Mesendoderm (in vitro differentiated cells): ENCODE measurements around the gene SHISA7.
A peak's percentile ranks its signal among the peaks of the same experiment; 100 is the strongest.

ENCODE experiments used
- DNase-seq: peaks from one replicate; pipeline ENCODE4 v3.0.0; 2013
- H2AK5ac ChIP-seq: 2 replicates; pipeline ENCODE4 v1.6.1; 2013; ENCODE audit warnings: low read length, inconsistent platforms
- H2BK120ac ChIP-seq: 2 replicates; pipeline ENCODE4 v1.6.1; 2013; ENCODE audit warnings: low read depth, mild to moderate bottlenecking, low read length, moderate library complexity, mixed read lengths
- H2BK15ac ChIP-seq: replicated peaks from 2 replicates; pipeline ENCODE4 v1.6.1; 2013; ENCODE audit warnings: low read depth, mild to moderate bottlenecking, moderate library complexity
- H2BK5ac ChIP-seq: 2 replicates; pipeline ENCODE4 v1.6.1; 2013; ENCODE audit warnings: low read length, inconsistent platforms
- H3K18ac ChIP-seq: 2 replicates; pipeline ENCODE4 v1.6.1; 2013; ENCODE audit warnings: mild to moderate bottlenecking, low read length, mixed read lengths
- H3K23ac ChIP-seq: one replicate; pipeline ENCODE4 v1.6.1; 2013; ENCODE audit warnings: low read length
- H3K27ac ChIP-seq: 2 replicates; pipeline ENCODE4 v1.5.1; 2013; ENCODE audit warnings: low read depth, mild to moderate bottlenecking, inconsistent platforms, low read length, moderate library complexity
- H3K27me3 ChIP-seq: 2 replicates; pipeline ENCODE4 v1.6.1; 2013; ENCODE audit warnings: low read length, control low read depth, mild to moderate bottlenecking, inconsistent platforms; ENCODE audit not compliant: insufficient read depth, poor library complexity
- H3K36me3 ChIP-seq: 2 replicates; pipeline ENCODE4 v1.6.1; 2013; ENCODE audit warnings: low read length, inconsistent platforms; ENCODE audit not compliant: control insufficient read depth, insufficient read depth
- H3K4ac ChIP-seq: one replicate; pipeline ENCODE4 v1.6.1; 2013; ENCODE audit warnings: low read depth, mild to moderate bottlenecking, low read length, moderate library complexity
- H3K4me1 ChIP-seq: 2 replicates; pipeline ENCODE4 v1.6.1; 2013; ENCODE audit warnings: low read depth, low read length, inconsistent platforms; ENCODE audit not compliant: control insufficient read depth
- H3K4me2 ChIP-seq: 2 replicates; pipeline ENCODE4 v1.6.1; 2013; ENCODE audit warnings: low read length
- H3K4me3 ChIP-seq: 2 replicates; pipeline ENCODE4 v1.5.1; 2013; ENCODE audit warnings: mild to moderate bottlenecking, low read length
- H3K56ac ChIP-seq: one replicate; pipeline ENCODE4 v1.6.1; 2013; ENCODE audit warnings: low read length
- H3K79me1 ChIP-seq: 2 replicates; pipeline ENCODE4 v1.6.1; 2013; ENCODE audit warnings: low read length, inconsistent platforms
- H3K79me2 ChIP-seq: 2 replicates; pipeline ENCODE4 v1.6.1; 2013; ENCODE audit warnings: mild to moderate bottlenecking, low read length; ENCODE audit not compliant: control insufficient read depth, insufficient read depth
- H3K9ac ChIP-seq: 2 replicates; pipeline ENCODE4 v1.6.1; 2013; ENCODE audit warnings: low read length, inconsistent platforms
- H4K5ac ChIP-seq: one replicate; pipeline ENCODE4 v1.6.1; 2013; ENCODE audit warnings: low read length
- H4K8ac ChIP-seq: one replicate; pipeline ENCODE4 v1.6.1; 2013; ENCODE audit warnings: low read depth, mild to moderate bottlenecking, control low read depth, low read length, moderate library complexity
- WGBS: extraction: QIAGEN DNeasy Blood & Tissue Kit; methylation state at CpG from one replicate; pipeline ENCODE4 v1.1.7; 2013; ENCODE audit warnings: low lambda C conversion rate, missing lambda C conversion rate; ENCODE audit not compliant: insufficient coverage; ENCODE audit errors: extremely low coverage; 5-methylcytosine and 5-hydroxymethylcytosine counted together

SHISA7 gene

GRCh38 chr19:55478364-55478763 is 35.3 kb upstream of the SHISA7 start:
- Histone ChIP-seq H3K4me2 (no peak overlapping the region), H4K5ac (no peak overlapping the region), H2BK15ac (no peak overlapping the region), H3K79me1 (peaks cover 9% of the 10 kb centered on the region), H2BK5ac (no peak overlapping the region), H3K4me3 (no peak overlapping the region), H3K4ac (no peak overlapping the region), H3K79me2 (peaks cover 2% of the 10 kb centered on the region), H2AK5ac (no peak overlapping the region), H3K9ac (no peak overlapping the region), H3K18ac (no peak overlapping the region), H3K27ac (no peak overlapping the region), H2BK120ac (no peak overlapping the region), H3K4me1 (peaks cover 2% of the 10 kb centered on the region), H3K36me3 (no peaks in the 10 kb centered on the region), H3K23ac (no peak overlapping the region), H4K8ac (no peak overlapping the region), H3K56ac (no peak overlapping the region), H3K27me3 (no peaks in the 10 kb centered on the region)
- no peak for DNase-seq
- no CpG with 5 or more reads among the region's 12 CpGs for WGBS

- no peak overlapping the region for H2BK120ac ChIP-seq
- no peaks in the 10 kb centered on the region for H3K36me3 ChIP-seq
- peaks cover 9% of the 10 kb centered on the region for H3K79me1 ChIP-seq
- H3K4me1 ChIP-seq: peaks cover 2% of the 10 kb centered on the region
- no peak overlapping the region for H3K4ac ChIP-seq
- H4K5ac ChIP-seq: no peak overlapping the region
- DNase-seq: no peak
- H3K9ac ChIP-seq: no peak overlapping the region
- H3K27ac ChIP-seq: no peak overlapping the region
- H4K8ac ChIP-seq: no peak overlapping the region
- no peak overlapping the region for H3K18ac ChIP-seq
- H3K23ac ChIP-seq: no peak overlapping the region
- 100% methylated on average over 1 of the region's 13 CpGs for WGBS
- H2BK15ac ChIP-seq: no peak overlapping the region
- H2BK5ac ChIP-seq: no peak overlapping the region
- H3K56ac ChIP-seq: peak overlapping the region; percentile 44
- H3K79me2 ChIP-seq: peaks cover 2% of the 10 kb centered on the region
- no peak overlapping the region for H2AK5ac ChIP-seq
- no peaks in the 10 kb centered on the region for H3K27me3 ChIP-seq
- no peak overlapping the region for H3K4me2 ChIP-seq
- H3K4me3 ChIP-seq: no peak overlapping the region
Observed at GRCh38 chr19:55477905-55478304, 34.8 kb upstream of the SHISA7 start.

GRCh38 chr19:55476100-55476775 is 33.1 kb upstream of the SHISA7 start, which contains the start of gene ZNF628:
TSS of gene ZNF628 (plus strand) at chr19:55476617. CDS start at chr19:55479911, 3,294 bp downstream.
- peak within 1 kb of the TSS; percentile 84 for H4K5ac ChIP-seq
- H2BK5ac ChIP-seq: no peak within 1 kb of the TSS
- peak within 1 kb of the TSS; percentile 98 for H4K8ac ChIP-seq
- no peak within 1 kb of the TSS for H2BK15ac ChIP-seq
- H3K27me3 ChIP-seq: no peaks in the 10 kb centered on the region
- H3K4me3 ChIP-seq: peak within 1 kb of the TSS; percentile 86
- peak within 1 kb of the TSS; percentile 95 for H3K18ac ChIP-seq
- peak within 1 kb of the TSS; percentile 76 for H3K27ac ChIP-seq
- peaks cover 9% of the 10 kb centered on the region for H3K79me1 ChIP-seq
- H3K23ac ChIP-seq: no peak within 1 kb of the TSS
- no CpG with 5 or more reads among the region's 61 CpGs for WGBS
- peaks cover 2% of the 10 kb centered on the region for H3K4me1 ChIP-seq
- H3K4me2 ChIP-seq: peak within 1 kb of the TSS; percentile 75
- H2AK5ac ChIP-seq: no peak within 1 kb of the TSS
- no peaks in the 10 kb centered on the region for H3K36me3 ChIP-seq
- peak within 1 kb of the TSS; percentile 86 for H2BK120ac ChIP-seq
- peak within 1 kb of the TSS; percentile 57 for H3K4ac ChIP-seq
- peak; percentile 99 for DNase-seq
- peaks cover 2% of the 10 kb centered on the region for H3K79me2 ChIP-seq
- H3K56ac ChIP-seq: peak within 1 kb of the TSS; percentile 90
- peak within 1 kb of the TSS; percentile 84 for H3K9ac ChIP-seq

- H2BK120ac ChIP-seq: no peak overlapping the region
- H2BK5ac ChIP-seq: no peak overlapping the region
- H3K4ac ChIP-seq: no peak overlapping the region
- H3K23ac ChIP-seq: no peak overlapping the region
- H2AK5ac ChIP-seq: peak overlapping the region; percentile 59
- no peaks in the 10 kb centered on the region for H3K27me3 ChIP-seq
- H4K5ac ChIP-seq: no peak overlapping the region
- H3K9ac ChIP-seq: no peak overlapping the region
- H4K8ac ChIP-seq: no peak overlapping the region
- H3K36me3 ChIP-seq: no peaks in the 10 kb centered on the region
- H2BK15ac ChIP-seq: no peak overlapping the region
- no peak overlapping the region for H3K18ac ChIP-seq
- H3K79me2 ChIP-seq: peaks cover 2% of the 10 kb centered on the region
- peaks cover 7% of the 10 kb centered on the region for H3K79me1 ChIP-seq
- no peak overlapping the region for H3K4me3 ChIP-seq
- no peak overlapping the region for H3K27ac ChIP-seq
- no peak overlapping the region for H3K4me2 ChIP-seq
- WGBS: no CpG with 5 or more reads among the region's 19 CpGs
- peak overlapping the region; percentile 5 for H3K56ac ChIP-seq
- H3K4me1 ChIP-seq: peaks cover 2% of the 10 kb centered on the region
- DNase-seq: peak; percentile 21
Observed at GRCh38 chr19:55474269-55475265, 31.5 kb upstream of the SHISA7 start.

- no peak overlapping the region for H3K27ac ChIP-seq
Observed at GRCh38 chr19:55473225-55474012, 30.3 kb upstream of the SHISA7 start.

More at GRCh38 chr19:55473225-55474012, 30.3 kb upstream of the SHISA7 start:
- Histone ChIP-seq H3K18ac (no peak overlapping the region), H2AK5ac (no peak overlapping the region), H2BK5ac (no peak overlapping the region), H3K9ac (no peak overlapping the region), H3K4ac (no peak overlapping the region), H2BK15ac (no peak overlapping the region), H3K36me3 (no peaks in the 10 kb centered on the region), H2BK120ac (no peak overlapping the region), H4K5ac (no peak overlapping the region), H3K4me1 (peaks cover 2% of the 10 kb centered on the region), H3K4me2 (no peak overlapping the region), H4K8ac (no peak overlapping the region), H3K4me3 (no peak overlapping the region), H3K27me3 (no peaks in the 10 kb centered on the region), H3K79me2 (peaks cover 2% of the 10 kb centered on the region), H3K79me1 (peaks cover 5% of the 10 kb centered on the region), H3K56ac (peak overlapping the region; percentile 17), H3K23ac (no peak overlapping the region)
- no CpG with 5 or more reads among the region's 16 CpGs for WGBS
- DNase-seq: peak; percentile 18
